ENCODE results near the gene MCUB. TPM values are rescaled to one million over a fixed set of nuclear protein-coding genes. Genes with fewer than 3 reads are reported as not detected.

MCUB gene
- total RNA-seq, 1 experiment from 2014 or later = 14.8 TPM

DNA sequence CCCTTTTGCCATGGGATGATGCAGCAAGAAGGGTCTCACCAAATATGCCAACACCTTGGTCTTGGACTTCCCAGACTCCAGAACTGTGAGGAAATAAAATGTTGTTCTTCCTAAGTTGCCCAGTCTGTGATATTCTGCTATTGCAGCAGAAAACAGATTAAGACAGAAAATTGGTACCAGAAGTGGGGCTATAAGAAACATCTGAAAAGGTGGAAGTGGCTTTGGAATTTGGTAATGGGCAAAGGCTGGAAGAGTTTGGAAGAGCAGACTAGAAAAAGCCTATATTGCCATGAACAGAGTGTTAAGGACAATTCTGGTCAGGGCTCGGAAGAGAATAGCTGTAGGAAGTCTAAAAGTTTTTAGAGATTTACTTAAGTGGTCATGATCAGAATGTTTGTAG, 115.8 kb downstream of the MCUB start:
- H3K4me3 Mint-ChIP-seq = no peak overlapping the region
- no peak overlapping the region for H3K18ac ChIP-seq (ENCODE audit: insufficient read length, low read depth, low read length)
- no peak for DNase-seq

More for the DNA sequence above, 115.8 kb downstream of the MCUB start:
- Histone ChIP-seq H2BK20ac (ENCODE audit: low read depth, low read length, poor library complexity, severe bottlenecking) (no peak overlapping the region), H2BK120ac (ENCODE audit: low read depth, low read length, poor library complexity, severe bottlenecking) (no peak overlapping the region), H3K79me1 (ENCODE audit: insufficient read depth, low read depth, low read length, poor library complexity, severe bottlenecking) (no peaks in the 10 kb centered on the region), H2BK5ac (ENCODE audit: insufficient read length, low read length) (no peak overlapping the region), H3K9ac (ENCODE audit: extremely low read depth, insufficient read length, low read length) (no peak overlapping the region), H3K23me2 (ENCODE audit: insufficient read length, low read depth, low read length, poor library complexity, severe bottlenecking) (no peaks in the 10 kb centered on the region), H3K9me3 (ENCODE audit: control insufficient read depth, low read depth, low read length) (no peaks in the 10 kb centered on the region), H3K4me2 (ENCODE audit: insufficient read depth, insufficient read length, low read length) (no peak overlapping the region), H3T11ph (ENCODE audit: low read length) (no peak overlapping the region), H3K56ac (ENCODE audit: insufficient read length, low read depth, low read length) (no peak overlapping the region), H3K27ac (ENCODE audit: insufficient read length, low read depth, low read length) (no peak overlapping the region), H2AK5ac (ENCODE audit: insufficient read length, low read length) (no peak overlapping the region), H4K91ac (ENCODE audit: insufficient read length, low read depth, low read length) (no peak overlapping the region), H3K4me1 (ENCODE audit: insufficient read depth, low read length) (no peaks in the 10 kb centered on the region), H3K4ac (ENCODE audit: low read depth, low read length) (no peak overlapping the region), H3K27me3 (ENCODE audit: insufficient read depth, low read length) (no peaks in the 10 kb centered on the region), H2BK12ac (ENCODE audit: insufficient read length, low read depth, low read length) (no peak overlapping the region), H4K20me1 (ENCODE audit: control insufficient read depth, insufficient read depth, insufficient read length) (no peaks in the 10 kb centered on the region), H3K79me2 (ENCODE audit: insufficient read depth, low read length) (no peaks in the 10 kb centered on the region), H3K14ac (ENCODE audit: insufficient read depth, low read length) (no peak overlapping the region), H4K8ac (replicated peaks; ENCODE audit: insufficient read length, low read depth, low read length) (no peak overlapping the region), H2BK15ac (ENCODE audit: low read depth, low read length) (no peak overlapping the region), H2AFZ (ENCODE audit: low read length) (no peak overlapping the region), H4K5ac (ENCODE audit: insufficient read length, low read depth, low read length) (no peak overlapping the region), H3K23ac (ENCODE audit: insufficient read length, low read depth, low read length) (no peak overlapping the region)
- H3K4me1 Mint-ChIP-seq = no peaks in the 10 kb centered on the region
- no peaks in the 10 kb centered on the region; the same call in 1 of the 2 replicates for H3K27me3 Mint-ChIP-seq (ENCODE audit: low read depth)
- WGBS (ENCODE audit: extremely low coverage, insufficient read length, low lambda C conversion rate) = no CpG with 5 or more reads among the region's 1 CpG
- peaks cover 16 to 40% (median 23%) of the 10 kb centered on the region in 3 experiments; a peak in 6 of 7 replicates for H3K36me3 Mint-ChIP-seq (ENCODE audit: insufficient read depth in 1 of 3, low read depth in 3 of 3)
- peaks cover 24 to 26% of the 10 kb centered on the region in 2 experiments for H3K9me3 Mint-ChIP-seq
- TF ChIP-seq, protein P1, sequence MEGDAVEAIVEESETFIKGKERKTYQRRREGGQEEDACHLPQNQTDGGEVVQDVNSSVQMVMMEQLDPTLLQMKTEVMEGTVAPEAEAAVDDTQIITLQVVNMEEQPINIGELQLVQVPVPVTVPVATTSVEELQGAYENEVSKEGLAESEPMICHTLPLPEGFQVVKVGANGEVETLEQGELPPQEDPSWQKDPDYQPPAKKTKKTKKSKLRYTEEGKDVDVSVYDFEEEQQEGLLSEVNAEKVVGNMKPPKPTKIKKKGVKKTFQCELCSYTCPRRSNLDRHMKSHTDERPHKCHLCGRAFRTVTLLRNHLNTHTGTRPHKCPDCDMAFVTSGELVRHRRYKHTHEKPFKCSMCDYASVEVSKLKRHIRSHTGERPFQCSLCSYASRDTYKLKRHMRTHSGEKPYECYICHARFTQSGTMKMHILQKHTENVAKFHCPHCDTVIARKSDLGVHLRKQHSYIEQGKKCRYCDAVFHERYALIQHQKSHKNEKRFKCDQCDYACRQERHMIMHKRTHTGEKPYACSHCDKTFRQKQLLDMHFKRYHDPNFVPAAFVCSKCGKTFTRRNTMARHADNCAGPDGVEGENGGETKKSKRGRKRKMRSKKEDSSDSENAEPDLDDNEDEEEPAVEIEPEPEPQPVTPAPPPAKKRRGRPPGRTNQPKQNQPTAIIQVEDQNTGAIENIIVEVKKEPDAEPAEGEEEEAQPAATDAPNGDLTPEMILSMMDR (conservative IDR thresholded peaks at IDR 0.05) = no peak
- no peak overlapping the region; a peak in 1 of 7 replicates for H3K27ac Mint-ChIP-seq

Measured in H9 (cell line).